HG02943 (cell line): ENCODE measurements around the gene MAP7.

Experiments
- ATAC-seq: cut with Tn5 transposase; IDR thresholded peaks from one replicate; pipeline ENCODE4 v1.9.1; 2021; ENCODE audit warnings: mild to moderate bottlenecking, low read depth, moderate library complexity; ENCODE audit not compliant: unreplicated experiment

Gene MAP7

GRCh38 chr6:136534268-136534667 lies 16.0 kb downstream of the MAP7 start:
- no peak for ATAC-seq

- no peak for ATAC-seq
Measured at GRCh38 chr6:136533487-136533886, 16.7 kb downstream of the MAP7 start.

- no peak for ATAC-seq
Measured at GRCh38 chr6:136532030-136532429, 18.2 kb downstream of the MAP7 start.

DNA sequence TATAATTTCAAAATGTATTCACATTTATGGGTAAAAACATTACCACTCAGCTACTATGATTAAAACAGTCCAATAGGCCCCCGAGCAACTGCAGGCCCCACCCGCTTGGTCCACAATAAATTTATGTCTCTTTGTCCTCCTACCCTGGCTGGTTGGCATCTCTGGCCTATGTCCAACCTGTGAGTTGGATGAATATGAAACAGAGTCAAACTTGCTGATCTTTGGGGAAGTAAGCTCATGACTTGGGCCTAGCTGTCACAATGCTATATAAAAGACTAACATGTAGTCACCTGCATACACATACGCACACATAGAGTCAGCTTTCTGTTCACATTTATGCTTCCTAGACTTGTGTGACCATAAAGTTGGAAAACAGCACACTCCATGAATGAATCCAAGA lies 20.5 kb downstream of the MAP7 start:
- ATAC-seq: no peak

DNA sequence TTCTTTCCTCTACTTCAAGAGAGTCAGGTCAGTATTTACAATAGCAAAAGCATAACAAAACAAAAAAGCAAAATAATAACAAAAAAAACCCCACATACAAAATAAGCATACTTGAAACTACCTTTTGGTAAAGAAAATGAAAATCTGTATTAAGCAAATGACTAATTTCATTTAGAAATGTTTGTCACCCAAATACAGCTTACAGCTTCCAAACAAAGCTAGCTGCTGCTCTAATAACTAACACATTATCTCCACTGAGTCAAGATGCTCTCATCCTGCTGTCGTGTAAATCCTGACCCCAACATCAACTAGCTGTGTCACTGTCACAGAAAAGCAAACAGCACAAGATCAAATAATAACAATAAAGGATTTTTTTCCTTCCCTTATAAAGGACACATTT lies 21.7 kb downstream of the MAP7 start:
- no peak for ATAC-seq

DNA sequence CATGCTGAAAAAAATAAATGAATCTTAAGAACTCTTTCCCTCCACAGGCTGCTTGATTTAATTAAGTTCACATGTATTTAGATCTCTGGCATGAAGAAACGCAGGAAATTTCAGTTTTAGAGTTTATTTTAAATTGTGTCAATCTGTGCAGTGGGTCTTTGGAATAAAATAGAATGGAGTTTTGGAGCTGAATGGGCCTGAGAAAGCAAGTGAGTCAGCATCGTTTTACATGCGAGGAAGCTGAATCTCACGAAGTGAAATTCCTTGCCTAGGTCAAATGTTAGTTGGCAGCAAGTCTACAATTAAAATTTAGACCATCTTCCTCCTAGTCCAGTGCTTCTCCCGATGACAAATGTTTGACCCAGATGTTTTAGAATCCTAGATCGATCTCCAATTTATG lies 22.4 kb downstream of the MAP7 start:
- ATAC-seq: no peak

DNA sequence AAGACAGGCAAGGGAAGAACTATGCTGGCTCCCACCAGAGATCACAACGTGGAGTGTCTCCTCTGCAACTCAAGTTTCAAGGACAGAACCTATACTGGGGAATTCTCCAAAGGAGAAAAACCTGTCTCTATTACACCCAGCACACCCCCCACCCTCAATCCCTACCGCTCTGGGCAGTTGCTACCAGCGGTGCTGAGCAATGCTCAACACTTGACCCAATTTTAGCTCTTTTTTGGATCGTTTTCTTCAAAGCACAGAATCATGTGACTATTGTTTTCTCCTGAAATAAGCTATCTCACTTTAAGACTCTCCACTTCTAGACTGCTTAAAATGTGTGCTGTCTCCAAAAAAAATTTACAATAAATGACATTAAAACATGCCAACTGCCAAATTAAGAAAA lies 23.3 kb downstream of the MAP7 start:
- no peak for ATAC-seq

GRCh38 chr6:136526196-136526930 lies 23.9 kb downstream of the MAP7 start:
- no peak for ATAC-seq

DNA sequence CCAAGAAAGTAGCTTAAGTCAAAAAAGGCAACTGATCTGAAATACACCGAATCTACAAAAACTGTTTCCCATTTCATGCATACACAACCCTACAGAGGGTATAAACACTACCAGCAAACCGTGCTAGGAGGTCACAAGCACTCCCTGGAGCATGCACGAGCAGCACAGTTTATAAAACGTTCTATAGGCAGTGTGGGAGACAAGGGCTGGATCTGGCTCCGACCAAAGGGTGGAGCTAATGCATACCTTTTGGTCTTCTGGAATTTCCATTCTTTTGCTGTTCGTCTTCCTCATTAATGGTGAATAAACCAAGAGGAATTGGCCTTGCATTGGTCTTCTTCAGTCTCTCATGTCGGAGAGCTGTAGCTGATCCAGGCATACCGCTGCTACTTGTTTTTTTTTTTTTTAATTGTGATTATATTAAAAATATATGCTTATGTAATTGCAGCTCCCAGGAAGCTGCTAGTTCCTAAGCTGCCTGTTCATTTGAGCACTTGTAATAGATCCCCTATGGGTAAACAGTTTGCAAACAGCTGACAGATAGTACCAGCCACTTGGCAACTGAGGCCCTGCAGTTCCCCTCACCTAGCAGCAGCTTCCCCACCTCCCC lies 24.5 kb downstream of the MAP7 start:
- no peak for ATAC-seq

- ATAC-seq: no peak
Measured at GRCh38 chr6:136524936-136525413, 25.2 kb downstream of the MAP7 start.

DNA sequence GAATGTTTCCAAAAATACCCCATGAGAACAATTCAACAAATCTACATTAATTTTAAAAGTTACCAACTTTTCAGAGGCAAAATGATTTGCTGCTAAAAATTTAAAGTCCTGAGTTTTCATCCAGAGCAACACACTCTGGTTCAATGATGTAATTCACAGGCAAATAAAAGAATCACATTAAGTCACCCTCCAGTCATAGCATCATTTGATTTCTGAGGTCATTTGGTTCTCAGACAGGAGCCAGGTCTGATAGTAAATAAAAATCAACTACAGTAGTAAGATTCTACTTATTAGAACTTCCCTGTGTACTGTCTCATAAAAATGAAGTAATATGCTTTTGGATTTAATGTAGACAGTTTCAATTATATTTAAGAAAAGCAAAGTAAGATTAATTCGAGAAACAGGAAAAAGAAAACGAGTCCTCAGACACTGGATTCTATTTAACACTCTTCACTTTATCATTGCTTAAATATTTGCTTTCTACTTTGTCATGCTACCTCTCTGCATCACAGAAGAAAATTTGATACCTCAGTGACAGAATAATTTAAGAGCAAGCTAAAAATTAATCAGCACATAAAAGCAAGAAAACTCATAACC lies 25.8 kb downstream of the MAP7 start:
- ATAC-seq: no peak

GRCh38 chr6:136523196-136523595 lies 27.0 kb downstream of the MAP7 start:
- no peak for ATAC-seq

DNA sequence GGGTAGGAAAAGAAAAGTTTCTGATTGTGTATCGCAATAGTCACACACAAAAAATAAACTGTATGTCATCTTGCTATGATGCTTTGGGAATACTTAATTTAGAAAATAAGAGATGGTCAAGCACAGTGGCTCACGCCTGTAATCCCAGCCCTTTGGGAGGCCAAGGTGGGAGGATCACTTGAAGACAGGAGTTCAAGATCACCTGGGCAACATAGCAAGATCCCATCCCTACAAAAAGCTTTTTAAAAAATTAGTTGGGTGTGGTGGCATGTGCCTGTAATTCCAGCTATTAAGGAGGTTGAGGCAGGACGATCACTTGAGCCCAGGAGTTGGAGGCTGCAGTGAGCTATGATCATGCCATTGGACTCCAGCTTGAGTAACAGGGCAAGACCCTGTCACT lies 27.6 kb downstream of the MAP7 start:
- no peak for ATAC-seq

DNA sequence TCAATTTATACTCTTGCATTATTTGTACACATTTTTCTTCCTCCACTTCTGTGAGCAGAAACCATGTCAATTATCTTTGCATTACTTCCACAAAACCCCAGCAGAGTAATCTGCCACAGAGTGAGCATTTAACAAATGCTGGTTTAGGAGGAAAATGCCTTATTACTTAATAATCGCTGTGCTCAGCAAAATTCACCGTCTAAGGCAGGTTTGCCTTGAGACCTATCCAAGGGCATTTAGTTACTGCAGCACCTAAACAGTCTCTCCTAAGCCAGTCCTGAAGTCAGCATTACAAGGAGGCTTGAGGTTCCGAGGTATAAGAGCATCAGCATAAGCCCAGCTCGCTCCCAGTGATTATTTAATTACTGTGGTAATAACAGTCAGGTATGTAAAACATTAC lies 28.3 kb downstream of the MAP7 start:
- ATAC-seq: no peak

- no peak for ATAC-seq
Measured at GRCh38 chr6:136521427-136521826, 28.8 kb downstream of the MAP7 start.

- no peak for ATAC-seq
Measured at GRCh38 chr6:136520517-136520916, 29.7 kb downstream of the MAP7 start.

GRCh38 chr6:136517582-136517981 lies 32.6 kb downstream of the MAP7 start:
- no peak for ATAC-seq

DNA sequence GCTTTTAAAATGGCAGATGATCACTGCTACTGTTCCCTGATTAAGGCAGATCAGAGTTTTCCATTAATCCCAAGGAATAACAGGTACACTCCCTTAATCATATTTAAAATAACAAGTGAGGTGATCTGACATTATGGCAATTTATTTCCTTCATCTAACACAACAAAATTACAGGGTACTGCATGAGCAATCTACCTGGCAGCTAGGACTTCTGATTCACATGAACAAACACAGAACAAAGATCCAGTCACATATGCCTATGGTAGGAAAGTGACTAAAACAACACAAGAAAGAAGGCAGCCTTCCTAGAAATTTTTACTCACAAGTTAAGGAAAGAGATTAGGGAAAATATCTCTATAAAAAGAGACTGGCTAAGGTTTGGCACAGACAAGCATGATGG lies 33.2 kb downstream of the MAP7 start:
- ATAC-seq: no peak

DNA sequence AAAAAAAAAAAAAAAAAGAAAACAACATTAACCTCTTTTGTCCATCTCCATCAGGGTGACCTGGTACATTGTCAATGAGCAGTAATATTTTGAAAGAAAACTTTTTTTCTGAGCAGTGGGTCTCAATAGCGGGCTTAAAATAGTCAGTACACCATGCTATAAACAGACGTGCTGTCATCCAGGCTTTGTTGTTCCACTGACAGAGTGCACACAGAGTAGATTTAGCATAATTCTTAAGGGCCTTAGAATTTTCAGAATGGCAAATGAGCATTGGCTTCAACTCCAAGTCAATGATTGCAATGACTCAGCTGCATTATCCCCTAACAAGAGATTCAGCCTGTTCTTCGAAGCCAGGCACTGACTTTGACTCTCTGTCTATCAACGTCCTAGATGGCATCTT lies 35.6 kb downstream of the MAP7 start:
- ATAC-seq: no peak

- no peak for ATAC-seq
Measured at GRCh38 chr6:136511926-136512325, 38.3 kb downstream of the MAP7 start.

DNA sequence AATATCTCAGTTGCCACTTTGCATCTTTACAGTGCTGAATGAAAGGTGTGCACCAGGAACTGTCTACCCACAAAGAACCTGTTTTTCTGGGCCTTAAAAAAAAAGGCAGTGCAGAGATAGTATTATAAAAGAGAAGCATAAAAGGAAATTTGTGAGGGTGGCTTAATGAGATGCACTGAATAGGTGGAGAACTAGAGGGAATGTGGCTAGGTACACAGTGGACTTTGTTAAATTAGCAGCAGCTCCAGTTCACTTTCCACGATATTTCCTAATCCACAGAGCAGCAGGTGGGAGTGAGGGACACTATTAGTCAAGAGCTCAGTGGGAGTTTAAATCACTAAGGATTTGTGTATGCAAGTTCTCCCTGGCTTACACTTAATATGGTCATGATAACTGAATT lies 38.8 kb downstream of the MAP7 start:
- no peak for ATAC-seq

DNA sequence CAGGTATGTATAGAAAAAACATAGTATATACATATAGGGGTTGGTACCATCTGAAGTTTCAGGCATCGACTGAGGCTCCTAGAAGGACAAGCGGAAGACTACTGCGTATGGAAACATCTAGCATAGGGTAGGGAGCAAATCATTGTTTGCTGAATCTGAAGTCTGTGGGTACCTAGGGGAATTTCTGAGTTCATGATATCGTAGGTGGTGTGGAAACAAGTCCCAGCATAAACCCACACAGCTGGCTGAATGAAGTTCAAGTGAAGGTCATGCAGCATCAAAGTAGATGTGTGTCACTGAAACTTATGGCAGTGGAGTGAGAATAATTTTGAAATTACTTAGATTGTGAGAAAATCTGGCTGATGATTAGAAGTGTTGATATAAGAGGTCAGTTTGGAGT lies 39.4 kb downstream of the MAP7 start:
- no peak for ATAC-seq
